ENCODE measurements around the gene BUD31. TPM values are rescaled to one million over a fixed set of nuclear protein-coding genes. Genes with fewer than 3 reads are reported as not detected.

BUD31 gene
- total and polyA plus RNA-seq, 8 donors = 26.8 to 71.7 (median 32.6) TPM

GRCh38 chr7:99461221-99461620, 52.5 kb downstream of the BUD31 start:
- Histone ChIP-seq H3K4me3 (no peak overlapping the region), H3K36me3 (peaks cover 0 to 20% (median 12%) of the 10 kb centered on the region in 3 donors), H3K4me1 (peaks cover 0 to 14% (median 7%) of the 10 kb centered on the region in 3 donors), H3K27me3 (no peaks in the 10 kb centered on the region), H3K9me3 (no peaks in the 10 kb centered on the region), H3K27ac (no peak overlapping the region)
- DNase-seq (peak in 1 of 6 donors; percentile 10), FAIRE-seq (no peak), ATAC-seq (no peak)
- WGBS, 2 donors = 85 to 86% methylated on average over 2 of the region's 2 CpGs
- intact Hi-C loops (cut with DNase I) = no loop called here
- TF ChIP-seq, protein P1, sequence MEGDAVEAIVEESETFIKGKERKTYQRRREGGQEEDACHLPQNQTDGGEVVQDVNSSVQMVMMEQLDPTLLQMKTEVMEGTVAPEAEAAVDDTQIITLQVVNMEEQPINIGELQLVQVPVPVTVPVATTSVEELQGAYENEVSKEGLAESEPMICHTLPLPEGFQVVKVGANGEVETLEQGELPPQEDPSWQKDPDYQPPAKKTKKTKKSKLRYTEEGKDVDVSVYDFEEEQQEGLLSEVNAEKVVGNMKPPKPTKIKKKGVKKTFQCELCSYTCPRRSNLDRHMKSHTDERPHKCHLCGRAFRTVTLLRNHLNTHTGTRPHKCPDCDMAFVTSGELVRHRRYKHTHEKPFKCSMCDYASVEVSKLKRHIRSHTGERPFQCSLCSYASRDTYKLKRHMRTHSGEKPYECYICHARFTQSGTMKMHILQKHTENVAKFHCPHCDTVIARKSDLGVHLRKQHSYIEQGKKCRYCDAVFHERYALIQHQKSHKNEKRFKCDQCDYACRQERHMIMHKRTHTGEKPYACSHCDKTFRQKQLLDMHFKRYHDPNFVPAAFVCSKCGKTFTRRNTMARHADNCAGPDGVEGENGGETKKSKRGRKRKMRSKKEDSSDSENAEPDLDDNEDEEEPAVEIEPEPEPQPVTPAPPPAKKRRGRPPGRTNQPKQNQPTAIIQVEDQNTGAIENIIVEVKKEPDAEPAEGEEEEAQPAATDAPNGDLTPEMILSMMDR (IDR thresholded peaks at IDR 0.05) = no peak

- peaks cover 0 to 14% (median 7%) of the 10 kb centered on the region in 3 donors for H3K4me1 ChIP-seq
- ATAC-seq = peak in 3 of 4 donors; percentile 3 to 9 (median 7)
- FAIRE-seq = no peak
These were observed 56.6 kb downstream of the BUD31 start for GRCh38 chr7:99465421-99465768.

GRCh38 chr7:99468336-99468918, 59.7 kb downstream of the BUD31 start:
- 83 to 85% methylated on average over 29 of the region's 29 CpGs for WGBS, 2 donors
- DNase-seq (peak in 2 of 6 donors; percentile 34 to 61), ATAC-seq (no peak), FAIRE-seq (no peak)
- H3K4me3 ChIP-seq = no peak overlapping the region
- TF ChIP-seq, protein P1 (IDR thresholded peaks at IDR 0.05) = no peak
- intact Hi-C loops (cut with DNase I) = no loop called here
- peaks cover 0 to 14% (median 7%) of the 10 kb centered on the region in 3 donors for H3K4me1 ChIP-seq
- H3K9me3 ChIP-seq = no peaks in the 10 kb centered on the region
- no peak overlapping the region for H3K27ac ChIP-seq
- no peaks in the 10 kb centered on the region for H3K36me3 ChIP-seq
- H3K27me3 ChIP-seq = no peaks in the 10 kb centered on the region

More at GRCh38 chr7:99465421-99465768, 56.6 kb downstream of the BUD31 start:
- Histone ChIP-seq H3K27ac (peak overlapping the region; percentile 58 to 88 (median 64)), H3K4me3 (peak overlapping the region; percentile 40 to 83 (median 72)), H3K9me3 (no peaks in the 10 kb centered on the region), H3K27me3 (no peaks in the 10 kb centered on the region), H3K36me3 (no peaks in the 10 kb centered on the region)
- WGBS, 2 donors = 1 to 2% methylated on average over 9 of the region's 9 CpGs
- TF ChIP-seq, protein P1 (IDR thresholded peaks at IDR 0.05) = no peak
- DNase-seq = no peak
- intact Hi-C loops (cut with DNase I) = no loop called here

Other genes with a start within 250 kb of the BUD31 start
- under 1 TPM in 3 of 6 donors, not detected in 3; 0.12 to 0.22 (median 0.13) TPM for gene KPNA7, start 200.9 kb upstream of the BUD31 start, total RNA-seq
- under 1 TPM; 0.08 to 0.23 TPM for gene KPNA7, start 200.9 kb upstream of the BUD31 start, polyA plus RNA-seq
- under 1 TPM in 1 of 6 donors, not detected in 5; 0.09 TPM for gene MYH16, start 136.1 kb upstream of the BUD31 start, total RNA-seq
- gene MYH16, start 136.1 kb upstream of the BUD31 start, polyA plus RNA-seq = under 1 TPM in 1 of 2 donors, not detected in 1; 0.02 TPM
- 10 to 100 TPM; 32.8 to 80.5 (median 54.7) TPM for gene ARPC1A, start 83.1 kb upstream of the BUD31 start, total RNA-seq
- gene ARPC1A, start 83.1 kb upstream of the BUD31 start, polyA plus RNA-seq = 10 to 100 TPM; 65.2 to 90.9 TPM
- gene ARPC1B, start 34.2 kb upstream of the BUD31 start, total RNA-seq = 10 to 100 TPM; 14.4 to 70.4 (median 29.6) TPM
- gene ARPC1B, start 34.2 kb upstream of the BUD31 start, polyA plus RNA-seq = 10 to 100 TPM; 50.3 to 59.6 TPM
- 10 to 100 TPM; 27.8 to 53.7 (median 38.2) TPM for gene PDAP1, start 372 bp upstream of the BUD31 start, total RNA-seq
- gene PDAP1, start 372 bp upstream of the BUD31 start, polyA plus RNA-seq = 10 to 100 TPM; 46.7 to 84.6 TPM
- gene PTCD1, start 29.8 kb downstream of the BUD31 start, total RNA-seq = 1 to 10 TPM; 1.4 to 3.6 (median 2.3) TPM
- gene PTCD1, start 29.8 kb downstream of the BUD31 start, polyA plus RNA-seq = 1 to 10 TPM; 3.9 to 4.0 TPM
- gene CPSF4, start 30.0 kb downstream of the BUD31 start, total RNA-seq = 10 to 100 TPM; 15.2 to 26.2 (median 21.5) TPM
- 10 to 100 TPM; 29.2 to 42.5 TPM for gene CPSF4, start 30.0 kb downstream of the BUD31 start, polyA plus RNA-seq
- gene ATP5MF, start 57.2 kb downstream of the BUD31 start, total RNA-seq = 100 to 1,000 TPM in 1 of 6 donors, 10 to 100 TPM in 5; 50.8 to 102 (median 83.4) TPM
- 100 to 1,000 TPM; 412 to 428 TPM for gene ATP5MF, start 57.2 kb downstream of the BUD31 start, polyA plus RNA-seq
- 1 to 10 TPM; 3.6 to 7.8 (median 4.3) TPM for gene ZNF789, start 63.9 kb downstream of the BUD31 start, total RNA-seq
- gene ZNF789, start 63.9 kb downstream of the BUD31 start, polyA plus RNA-seq = 10 to 100 TPM; 12.9 to 21.9 TPM
- 10 to 100 TPM; 10.3 to 16.8 (median 13.2) TPM for gene ZNF394, start 91.3 kb downstream of the BUD31 start, total RNA-seq
- gene ZNF394, start 91.3 kb downstream of the BUD31 start, polyA plus RNA-seq = 10 to 100 TPM; 15.6 to 15.9 TPM
- gene ZKSCAN5, start 95.7 kb downstream of the BUD31 start, total RNA-seq = 1 to 10 TPM; 1.4 to 4.1 (median 2.0) TPM
- gene ZKSCAN5, start 95.7 kb downstream of the BUD31 start, polyA plus RNA-seq = 1 to 10 TPM; 2.4 TPM
- 1 to 10 TPM; 1.7 to 4.1 (median 2.3) TPM for gene FAM200A, start 143.1 kb downstream of the BUD31 start, total RNA-seq
- gene FAM200A, start 143.1 kb downstream of the BUD31 start, polyA plus RNA-seq = 1 to 10 TPM; 2.3 to 4.3 TPM
- gene ZNF655, start 149.7 kb downstream of the BUD31 start, total RNA-seq = 10 to 100 TPM; 23.2 to 41.8 (median 29.7) TPM
- gene ZNF655, start 149.7 kb downstream of the BUD31 start, polyA plus RNA-seq = 10 to 100 TPM; 42.8 to 45.2 TPM
- gene TMEM225B, start 189.3 kb downstream of the BUD31 start, total RNA-seq = 1 to 10 TPM in 1 of 6 donors, under 1 TPM in 5; 0.16 to 1.1 (median 0.48) TPM
- 1 to 10 TPM; 1.2 to 1.5 TPM for gene TMEM225B, start 189.3 kb downstream of the BUD31 start, polyA plus RNA-seq
- 10 to 100 TPM in 1 of 6 donors, 1 to 10 TPM in 5; 7.4 to 12.8 (median 8.2) TPM for gene ZSCAN25, start 208.0 kb downstream of the BUD31 start, total RNA-seq
- 1 to 10 TPM; 4.7 to 5.8 TPM for gene ZSCAN25, start 208.0 kb downstream of the BUD31 start, polyA plus RNA-seq